Left lung (tissue), 10 donors: ENCODE measurements around the gene ARL5C. TPM values are rescaled to one million over a fixed set of nuclear protein-coding genes. Genes with fewer than 3 reads are reported as not detected.

ENCODE experiments used
- ATAC-seq: fragments of 200-7000 bp; cut with Tn5 transposase; one replicate; pipeline ENCODE4 v1.9.1; 2020; ENCODE audit warnings: moderate library complexity
- DNase-seq, 4 donors: peaks; one replicate each; pipeline ENCODE4 v3.0.0-alpha.2; 2013 to 2020
- H3K27ac ChIP-seq, 2 donors: fragments of 200-600 bp; sonication (generic) in 1 of 2; one replicate each; pipeline versions ENCODE4 v1.5.0 to v1.8.0; 2020 to 2021
- H3K27me3 ChIP-seq, 2 donors: fragments of 200-600 bp; sonication (generic) in 1 of 2; one replicate each; pipeline versions ENCODE4 v1.5.0 to v1.8.0; 2020 to 2021
- H3K36me3 ChIP-seq, 2 donors: fragments of 200-600 bp; sonication (generic) in 1 of 2; one replicate each; pipeline versions ENCODE4 v1.5.0 to v1.8.0; 2020 to 2021
- H3K4me1 ChIP-seq, 2 donors: fragments of 200-600 bp; one replicate each; pipeline ENCODE4 v1.8.0; 2021
- H3K4me3 ChIP-seq, 2 donors: fragments of 200-600 bp; sonication (generic) in 1 of 2; one replicate each; pipeline versions ENCODE4 v1.5.0 to v1.8.0; 2020 to 2021; ENCODE audit warnings: mild to moderate bottlenecking in 1 of 2
- H3K9me3 ChIP-seq, 2 donors: fragments of 200-600 bp; sonication (generic) in 1 of 2; one replicate each; pipeline versions ENCODE4 v1.5.0 to v1.8.0; 2020 to 2021
- intact Hi-C, 2 donors: fragments of 100-400 bp; cut with DNase I; formaldehyde crosslinking; loops; one replicate each; pipeline versions ENCODE4 v1.11.2 to v1.14.2; 2022
- polyA plus RNA-seq, 6 donors: library from polyadenylated mRNA; unstranded; fragments of 120-200 nt; gene quantifications; one replicate each; pipeline ENCODE4 v1.2.1, GENCODE V29; 2013; ENCODE audit not compliant: insufficient read length in 6 of 6
- total RNA-seq, 2 donors: library from RNA; stranded (reverse); fragmentation: NEBNext Ultra II Directional; extraction: Animal tissue kit (Norgen Biotek cat#: 25700); gene quantifications; one replicate each; pipeline ENCODE4 v1.2.1, GENCODE V29; 2021
- TF ChIP-seq, protein P1 (sequence below), 2 donors: fragments of 200-600 bp; sonication (generic) in 1 of 2; IDR thresholded peaks; one replicate each; pipeline versions ENCODE4 v1.5.0 to v1.8.0; 2021; ENCODE audit warnings: antibody characterized with exemption in 2 of 2
- donor health status: DM: no; HTN: yes; CAD: no.
- donor health status: DM: no; HTN: no; CAD: no.

ARL5C gene
- total and polyA plus RNA-seq, 8 donors, result 0.34 to 0.69 (median 0.46) TPM; not detected in 4

DNA sequence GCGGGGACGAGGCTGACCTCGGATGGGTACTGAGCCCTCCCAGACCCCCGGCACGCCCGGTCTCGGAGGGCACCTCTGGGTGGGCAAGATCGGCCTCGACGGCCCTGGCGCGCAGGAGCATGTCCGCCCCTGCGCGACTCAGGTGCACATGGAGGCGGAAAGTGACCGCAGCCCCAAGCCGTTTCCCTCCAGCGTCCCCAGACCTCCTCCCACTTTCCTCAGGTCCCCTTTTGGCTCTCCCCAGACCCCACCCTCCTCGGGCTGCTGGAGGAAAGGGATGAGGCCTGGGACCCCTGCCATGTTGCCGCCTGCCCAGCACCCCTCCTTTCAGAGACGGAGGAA, 44.1 kb upstream of the ARL5C start:
- DNase-seq, result no peak
- H3K9me3 ChIP-seq, result no peaks in the 10 kb centered on the region
- peaks cover 0 to 9% of the 10 kb centered on the region in 2 donors for H3K36me3 ChIP-seq
- TF ChIP-seq, protein P1, sequence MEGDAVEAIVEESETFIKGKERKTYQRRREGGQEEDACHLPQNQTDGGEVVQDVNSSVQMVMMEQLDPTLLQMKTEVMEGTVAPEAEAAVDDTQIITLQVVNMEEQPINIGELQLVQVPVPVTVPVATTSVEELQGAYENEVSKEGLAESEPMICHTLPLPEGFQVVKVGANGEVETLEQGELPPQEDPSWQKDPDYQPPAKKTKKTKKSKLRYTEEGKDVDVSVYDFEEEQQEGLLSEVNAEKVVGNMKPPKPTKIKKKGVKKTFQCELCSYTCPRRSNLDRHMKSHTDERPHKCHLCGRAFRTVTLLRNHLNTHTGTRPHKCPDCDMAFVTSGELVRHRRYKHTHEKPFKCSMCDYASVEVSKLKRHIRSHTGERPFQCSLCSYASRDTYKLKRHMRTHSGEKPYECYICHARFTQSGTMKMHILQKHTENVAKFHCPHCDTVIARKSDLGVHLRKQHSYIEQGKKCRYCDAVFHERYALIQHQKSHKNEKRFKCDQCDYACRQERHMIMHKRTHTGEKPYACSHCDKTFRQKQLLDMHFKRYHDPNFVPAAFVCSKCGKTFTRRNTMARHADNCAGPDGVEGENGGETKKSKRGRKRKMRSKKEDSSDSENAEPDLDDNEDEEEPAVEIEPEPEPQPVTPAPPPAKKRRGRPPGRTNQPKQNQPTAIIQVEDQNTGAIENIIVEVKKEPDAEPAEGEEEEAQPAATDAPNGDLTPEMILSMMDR (IDR thresholded peaks at IDR 0.05), result no peak
- peaks cover 7 to 29% of the 10 kb centered on the region in 2 donors for H3K4me1 ChIP-seq
- intact Hi-C loops, result no loop called here
- peak overlapping the region; percentile 55 to 83 for H3K27ac ChIP-seq
- peaks cover 0 to 41% of the 10 kb centered on the region in 2 donors for H3K27me3 ChIP-seq
- H3K4me3 ChIP-seq, result peak overlapping the region; percentile 21 to 32
- ATAC-seq, result no peak

- Histone ChIP-seq H3K9me3 (no peaks in the 10 kb centered on the region), H3K27ac (peak overlapping the region; percentile 55 to 83), H3K27me3 (peaks cover 0 to 36% of the 10 kb centered on the region in 2 donors), H3K4me1 (peaks cover 7 to 29% of the 10 kb centered on the region in 2 donors), H3K36me3 (peaks cover 0 to 15% of the 10 kb centered on the region in 2 donors), H3K4me3 (peak overlapping the region; percentile 21 to 32)
- ATAC-seq (peak; percentile 53), DNase-seq (peak in 3 of 4 donors; percentile 83 to 89 (median 86))
- TF ChIP-seq, protein P1 (IDR thresholded peaks at IDR 0.05), result no peak
- intact Hi-C loops, result no loop called here
Observed at GRCh38 chr17:39209317-39210092, 43.5 kb upstream of the ARL5C start.

DNA sequence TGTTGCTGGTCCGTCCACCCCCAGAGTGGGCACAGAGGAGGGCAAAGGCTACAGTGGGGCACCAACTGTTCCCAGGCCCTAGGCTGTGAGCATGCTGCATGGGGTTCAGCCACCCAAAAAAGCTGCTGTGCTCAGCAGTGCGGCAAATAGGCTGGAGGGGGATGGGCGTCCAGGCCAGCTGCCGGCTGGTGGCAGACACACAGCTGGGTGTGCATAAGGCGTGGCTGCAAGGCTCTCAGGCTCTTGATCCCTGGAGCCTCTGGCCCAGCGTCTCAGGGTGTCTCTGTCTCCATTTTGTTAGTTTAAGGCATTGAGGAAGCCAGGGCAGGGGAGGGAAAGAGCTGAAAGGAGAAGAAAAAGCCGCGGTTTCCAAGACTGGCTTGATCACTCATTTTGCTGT, 42.9 kb upstream of the ARL5C start:
- Histone ChIP-seq H3K9me3 (no peaks in the 10 kb centered on the region), H3K36me3 (peaks cover 0 to 21% of the 10 kb centered on the region in 2 donors), H3K27ac (peak overlapping the region; percentile 55 to 83), H3K4me3 (no peak overlapping the region), H3K4me1 (peaks cover 7 to 29% of the 10 kb centered on the region in 2 donors), H3K27me3 (peaks cover 0 to 33% of the 10 kb centered on the region in 2 donors)
- intact Hi-C loops, result no loop called here
- ATAC-seq, result peak; percentile 32
- TF ChIP-seq, protein P1 (IDR thresholded peaks at IDR 0.05), result no peak
- DNase-seq, result peak in 1 of 4 donors; percentile 67

DNA sequence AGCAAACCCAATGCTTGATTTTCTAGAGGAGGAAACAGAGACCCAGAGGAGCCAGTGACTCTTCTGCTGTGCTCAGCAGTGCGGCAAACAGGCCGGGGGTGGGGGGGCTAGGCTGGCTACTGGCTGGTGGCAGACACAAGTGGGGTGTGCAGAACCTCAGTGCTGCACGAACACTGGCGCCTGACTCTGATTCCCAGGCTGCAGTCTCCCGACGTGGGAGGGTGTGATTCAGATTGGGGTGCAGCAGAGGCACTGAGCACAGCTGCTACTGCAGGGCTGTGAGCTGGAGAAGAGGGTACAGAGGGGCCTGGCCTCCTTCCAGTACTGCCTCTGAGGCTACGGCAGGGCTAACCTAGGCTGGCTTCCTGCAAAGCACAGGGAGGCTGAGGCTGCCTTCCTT, 42.2 kb upstream of the ARL5C start:
- DNase-seq (peak in 2 of 4 donors; percentile 75 to 76), ATAC-seq (peak; percentile 51)
- Histone ChIP-seq H3K27ac (peak overlapping the region in 1 of 2 donors; percentile 83), H3K4me1 (peaks cover 7 to 34% of the 10 kb centered on the region in 2 donors), H3K27me3 (peaks cover 0 to 30% of the 10 kb centered on the region in 2 donors), H3K4me3 (no peak overlapping the region), H3K9me3 (no peaks in the 10 kb centered on the region), H3K36me3 (peaks cover 4 to 29% of the 10 kb centered on the region in 2 donors)
- TF ChIP-seq, protein P1 (IDR thresholded peaks at IDR 0.05), result no peak
- intact Hi-C loops, result no loop called here

DNA sequence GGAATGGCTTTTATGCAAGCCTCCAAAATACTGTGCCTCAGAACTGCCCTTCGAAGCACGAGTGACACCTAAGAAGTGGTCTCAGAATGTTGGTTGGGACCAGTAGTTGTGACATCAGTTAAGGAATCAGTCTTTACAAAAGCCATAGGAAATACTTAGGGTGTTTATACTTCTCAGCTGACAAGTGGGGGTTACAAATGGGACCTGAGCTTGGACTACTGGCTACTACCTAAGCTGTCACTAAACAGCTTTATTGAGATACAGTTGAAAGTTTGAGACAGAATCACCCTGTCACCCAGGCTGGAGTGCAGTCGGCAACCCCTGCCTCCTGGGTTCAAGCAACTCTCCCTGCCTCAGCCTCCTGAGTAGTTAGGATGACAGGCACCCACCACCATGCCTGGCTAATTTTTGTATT, 39.2 kb upstream of the ARL5C start:
- Histone ChIP-seq H3K4me3 (no peak overlapping the region), H3K27me3 (peaks cover 0 to 14% of the 10 kb centered on the region in 2 donors), H3K36me3 (peaks cover 4 to 49% of the 10 kb centered on the region in 2 donors), H3K27ac (no peak overlapping the region), H3K9me3 (no peaks in the 10 kb centered on the region), H3K4me1 (peaks cover 22 to 52% of the 10 kb centered on the region in 2 donors)
- no peak for ATAC-seq
- TF ChIP-seq, protein P1 (IDR thresholded peaks at IDR 0.05), result no peak
- peak in 1 of 4 donors; percentile 12 for DNase-seq
- intact Hi-C loops, result no loop called here
